ENCODE results near the gene DEPDC1B. TPM values are rescaled to one million over a fixed set of nuclear protein-coding genes. Genes with fewer than 3 reads are reported as not detected.
"Not testable (repeated sequence)": the region's sequence is repeated elsewhere in the genome, so short reads cannot be mapped to it uniquely, and the experiment has no call there.

The DEPDC1B gene
- total RNA-seq, 1 donor from 2014 or later = 0.98 TPM

DNA sequence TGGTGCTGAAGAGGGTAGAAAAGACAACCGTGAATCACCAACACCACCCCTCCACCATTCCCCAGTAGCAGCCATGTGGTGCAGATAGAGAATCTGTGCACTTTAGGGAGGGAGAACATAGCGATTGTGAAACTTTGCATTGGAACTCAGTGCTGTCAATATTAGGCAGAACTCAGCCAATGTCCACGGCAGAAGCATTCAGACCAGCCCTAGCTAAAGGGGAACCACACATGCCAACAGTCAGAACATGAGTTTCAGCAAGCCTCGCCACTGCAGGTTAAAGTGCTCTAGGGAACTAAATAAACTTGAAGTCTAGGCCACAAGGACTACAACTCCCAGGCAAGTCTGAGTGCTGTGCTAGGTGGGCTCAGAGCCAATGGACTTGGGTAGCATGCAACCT, 38.5 kb upstream of the DEPDC1B start:
- intact Hi-C loops (cut with micrococcal nuclease) = no loop called here
- ATAC-seq (ENCODE audit: low read depth) (no peak), DNase-seq (no peak)
- H3K4me3 Mint-ChIP-seq = no peak overlapping the region
- H3K4me1 Mint-ChIP-seq = no peaks in the 10 kb centered on the region
- peaks cover 6% of the 10 kb centered on the region for H3K27me3 Mint-ChIP-seq
- no peak for TF ChIP-seq CTCF (IDR thresholded peaks at IDR 0.05)
- ChIA-PET POLR2A (no interaction called here), CTCF (no interaction called here)
- no peak overlapping the region for H3K27ac Mint-ChIP-seq
- peaks cover 13% of the 10 kb centered on the region for H3K9me3 Mint-ChIP-seq
- no peaks in the 10 kb centered on the region for H3K36me3 Mint-ChIP-seq (ENCODE audit: low read depth)

- H3K27ac Mint-ChIP-seq; H3K4me3 Mint-ChIP-seq; H3K4me1 Mint-ChIP-seq; POLR2A ChIA-PET; ATAC-seq (ENCODE audit: low read depth); DNase-seq; H3K27me3 Mint-ChIP-seq; intact Hi-C loops (cut with micrococcal nuclease); H3K36me3 Mint-ChIP-seq (ENCODE audit: low read depth); CTCF ChIA-PET; H3K9me3 Mint-ChIP-seq: not testable (repeated sequence)
Measured at GRCh38 chr5:60730858-60731257, 30.9 kb upstream of the DEPDC1B start.

- Mint-ChIP-seq H3K27ac (no peak overlapping the region), H3K27me3 (peaks cover 2% of the 10 kb centered on the region), H3K4me1 (no peaks in the 10 kb centered on the region), H3K36me3 (ENCODE audit: low read depth) (no peaks in the 10 kb centered on the region), H3K9me3 (no peaks in the 10 kb centered on the region), H3K4me3 (no peak overlapping the region)
- TF ChIP-seq CTCF (IDR thresholded peaks at IDR 0.05) = no peak
- CTCF ChIA-PET = no interaction called here
- POLR2A ChIA-PET = no interaction called here
- intact Hi-C loops (cut with micrococcal nuclease) = no loop called here
- no peak for ATAC-seq (ENCODE audit: low read depth)
- DNase-seq = no peak
Measured at GRCh38 chr5:60727033-60727679, 27.2 kb upstream of the DEPDC1B start.

GRCh38 chr5:60724126-60724525, 24.2 kb upstream of the DEPDC1B start:
- intact Hi-C loops (cut with micrococcal nuclease) = no loop called here
- DNase-seq (no peak), ATAC-seq (ENCODE audit: low read depth) (no peak)
- H3K4me1 Mint-ChIP-seq = no peaks in the 10 kb centered on the region
- no peak overlapping the region for H3K27ac Mint-ChIP-seq
- no peak for TF ChIP-seq CTCF (IDR thresholded peaks at IDR 0.05)
- no peak overlapping the region for H3K4me3 Mint-ChIP-seq
- no peaks in the 10 kb centered on the region for H3K9me3 Mint-ChIP-seq
- H3K36me3 Mint-ChIP-seq (ENCODE audit: low read depth) = no peaks in the 10 kb centered on the region
- H3K27me3 Mint-ChIP-seq = peaks cover 10% of the 10 kb centered on the region
- ChIA-PET CTCF (no interaction called here), POLR2A (no interaction called here)

DNA sequence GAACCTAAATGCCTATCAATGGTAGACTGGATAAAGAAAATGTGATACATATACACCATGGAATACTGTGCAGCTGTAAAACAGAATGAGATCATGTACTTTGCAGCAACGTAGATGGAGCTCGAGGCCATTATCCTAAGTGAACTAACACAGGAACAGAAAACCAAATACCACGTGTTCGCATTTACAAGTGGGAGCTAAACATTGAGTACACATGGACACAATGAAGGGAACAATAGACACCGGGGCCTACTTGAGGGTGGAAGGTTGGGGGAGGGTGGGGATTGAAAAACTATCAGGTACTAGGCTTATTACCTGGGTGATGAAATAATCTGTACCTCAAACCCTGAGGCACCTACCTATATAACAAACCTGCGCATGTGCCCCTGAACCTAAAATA, 22.4 kb upstream of the DEPDC1B start:
- POLR2A ChIA-PET = no interaction called here
- H3K4me1 Mint-ChIP-seq = no peaks in the 10 kb centered on the region
- intact Hi-C loops (cut with micrococcal nuclease) = no loop called here
- peaks cover 13% of the 10 kb centered on the region for H3K27me3 Mint-ChIP-seq
- no peaks in the 10 kb centered on the region for H3K36me3 Mint-ChIP-seq (ENCODE audit: low read depth)
- CTCF ChIA-PET = no interaction called here
- ATAC-seq (ENCODE audit: low read depth) (no peak), DNase-seq (no peak)
- no peaks in the 10 kb centered on the region for H3K9me3 Mint-ChIP-seq
- no peak overlapping the region for H3K4me3 Mint-ChIP-seq
- H3K27ac Mint-ChIP-seq = no peak overlapping the region
- no peak for TF ChIP-seq CTCF (IDR thresholded peaks at IDR 0.05)

- CTCF ChIA-PET = no interaction called here
- DNase-seq (no peak), ATAC-seq (ENCODE audit: low read depth) (no peak)
- H3K27me3 Mint-ChIP-seq = peaks cover 17% of the 10 kb centered on the region
- no peak overlapping the region for H3K27ac Mint-ChIP-seq
- POLR2A ChIA-PET = no interaction called here
- H3K4me3 Mint-ChIP-seq = no peak overlapping the region
- H3K36me3 Mint-ChIP-seq (ENCODE audit: low read depth) = no peaks in the 10 kb centered on the region
- H3K4me1 Mint-ChIP-seq = no peaks in the 10 kb centered on the region
- no peak for TF ChIP-seq CTCF (IDR thresholded peaks at IDR 0.05)
- H3K9me3 Mint-ChIP-seq = peaks cover 2% of the 10 kb centered on the region
- intact Hi-C loops (cut with micrococcal nuclease) = no loop called here
Measured at GRCh38 chr5:60719329-60719728, 19.4 kb upstream of the DEPDC1B start.

Measured in activated B cell treated with CpG ODN at 0.5 μM for 24 hours (primary cell).